Measurements from ENCODE around the gene FARP2. TPM values are rescaled to one million over a fixed set of nuclear protein-coding genes. Genes with fewer than 3 reads are reported as not detected.
A peak's percentile ranks its signal among the peaks of the same experiment; 100 is the strongest.
"Not testable (repeated sequence)": the region's sequence is repeated elsewhere in the genome, so short reads cannot be mapped to it uniquely, and the experiment has no call there.

Gene FARP2
- total RNA-seq, 2 donors from 2014 or later, result 24.0 to 32.8 TPM

DNA sequence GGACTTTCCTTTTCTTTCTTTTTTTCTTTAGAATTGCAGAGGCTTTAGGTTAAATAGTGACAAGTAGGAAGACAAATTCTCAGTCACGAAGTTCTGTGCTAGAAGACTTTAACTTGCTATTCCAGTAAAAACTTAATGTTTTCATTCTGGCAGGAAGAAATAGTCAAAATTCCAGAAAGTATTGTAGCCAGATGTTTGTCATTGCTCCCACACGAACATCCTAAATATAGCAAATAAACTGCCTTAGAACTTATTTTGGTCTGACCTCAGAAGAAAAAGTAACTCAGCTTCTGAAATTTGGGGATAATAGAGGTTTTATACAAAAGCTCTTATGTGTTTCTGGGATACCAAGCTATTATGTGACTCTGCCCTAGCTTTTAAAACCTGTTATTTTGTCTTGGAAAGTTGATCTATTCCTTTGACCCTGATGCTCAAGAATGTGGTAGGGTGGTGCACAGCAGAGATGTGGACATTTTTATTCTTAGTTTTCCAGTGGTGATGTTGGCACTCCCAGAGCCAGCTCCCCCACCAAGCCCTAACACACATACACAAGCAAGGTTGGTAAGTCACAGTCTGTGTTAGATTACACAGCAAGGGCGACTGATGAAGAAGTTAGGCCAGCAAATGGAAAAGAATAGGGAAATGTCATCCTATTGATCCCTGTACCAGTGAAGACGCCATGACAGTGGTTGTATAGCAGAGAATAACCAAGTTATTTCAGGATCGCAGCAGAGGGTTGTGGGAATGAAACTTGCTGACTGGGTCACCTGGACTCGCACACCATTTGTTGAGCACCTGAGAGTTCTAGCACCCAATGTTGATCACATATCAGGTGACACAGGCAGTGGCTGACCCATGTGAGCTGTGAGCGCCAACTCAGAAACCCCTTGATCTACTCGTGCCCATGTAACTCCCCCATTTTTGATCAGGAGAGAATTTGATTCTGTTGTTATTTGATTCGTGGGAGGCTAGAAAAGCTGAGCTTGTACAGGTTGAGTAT is 23.7 kb downstream of the FARP2 start:
- no peak overlapping the region for H3K27ac Mint-ChIP-seq
- ATAC-seq (no peak), DNase-seq (ENCODE audit: low spot score in 2 of 2) (no peak)
- H3K9me3 Mint-ChIP-seq, result no peaks in the 10 kb centered on the region
- peaks cover 7 to 12% of the 10 kb centered on the region in 2 donors for H3K36me3 Mint-ChIP-seq

DNA sequence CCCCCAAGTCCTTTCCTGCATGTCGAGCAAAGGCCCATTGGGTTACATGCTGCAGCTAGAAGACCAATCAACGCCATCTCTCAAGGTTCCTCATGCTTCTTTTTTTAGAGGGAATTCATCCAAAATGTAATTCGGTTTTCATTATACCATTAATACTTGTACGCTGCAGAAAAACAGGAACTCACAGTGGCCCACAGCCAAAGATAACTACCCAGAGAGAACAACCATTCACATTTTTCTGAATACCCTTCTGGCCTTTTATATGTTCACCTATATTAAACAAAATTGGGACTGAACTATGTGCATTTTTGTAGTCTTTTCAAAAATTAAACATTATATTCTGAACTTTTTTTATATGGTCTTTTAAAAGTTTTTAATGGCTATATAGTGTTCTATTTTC is 25.8 kb downstream of the FARP2 start:
- no peak for DNase-seq (ENCODE audit: low spot score in 2 of 2)
- Mint-ChIP-seq H3K36me3 (peaks cover 7 to 11% of the 10 kb centered on the region in 2 donors), H3K27ac (no peak overlapping the region), H3K9me3 (no peaks in the 10 kb centered on the region)
- ATAC-seq, result no peak

DNA sequence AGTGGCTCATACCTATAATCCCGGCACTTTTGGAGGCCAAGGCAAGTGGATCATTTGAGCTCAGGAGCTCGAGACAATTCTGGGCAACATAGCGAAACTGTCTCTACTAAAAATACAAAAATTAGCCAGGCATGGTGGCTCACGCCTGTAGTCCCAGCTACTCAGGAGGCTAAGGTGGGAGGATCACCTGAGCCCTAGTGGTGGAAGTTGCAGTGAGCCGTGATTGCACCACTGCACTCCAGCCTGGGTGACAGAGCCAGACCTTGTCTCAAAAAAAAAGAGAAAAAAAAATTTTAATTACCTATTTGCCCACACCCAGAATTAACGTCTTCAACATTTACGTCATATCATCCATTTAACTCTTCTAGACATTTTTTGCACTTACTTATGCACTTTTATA is 29.4 kb downstream of the FARP2 start:
- not testable (repeated sequence) for H3K9me3 Mint-ChIP-seq; ATAC-seq; H3K27ac Mint-ChIP-seq; DNase-seq (ENCODE audit: low spot score in 2 of 2)
- H3K36me3 Mint-ChIP-seq, result peaks cover 7 to 13% of the 10 kb centered on the region in 2 donors

DNA sequence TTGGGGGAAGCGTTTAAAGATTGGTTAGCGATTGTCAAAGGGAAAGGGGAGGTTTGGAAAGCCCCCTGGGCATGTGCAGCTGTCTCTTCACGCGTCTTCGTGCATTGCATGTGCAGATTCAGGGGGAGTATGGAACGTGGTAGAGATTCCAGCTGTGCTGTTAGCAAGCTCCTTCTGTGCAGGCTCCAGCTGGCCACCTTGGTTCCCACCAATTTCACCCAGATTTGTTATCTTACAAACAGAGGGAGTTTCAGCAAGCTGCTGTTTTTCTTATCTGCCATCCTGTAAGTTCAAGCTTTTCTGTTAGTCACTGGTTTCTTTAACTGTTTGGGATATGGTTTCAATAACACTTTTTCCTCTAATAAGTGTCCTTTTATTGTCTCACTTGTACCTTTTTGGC is 30.4 kb downstream of the FARP2 start:
- Mint-ChIP-seq H3K9me3 (no peaks in the 10 kb centered on the region), H3K36me3 (peaks cover 7 to 13% of the 10 kb centered on the region in 2 donors), H3K27ac (no peak overlapping the region)
- ATAC-seq, result no peak
- no peak for DNase-seq (ENCODE audit: low spot score in 2 of 2)

DNA sequence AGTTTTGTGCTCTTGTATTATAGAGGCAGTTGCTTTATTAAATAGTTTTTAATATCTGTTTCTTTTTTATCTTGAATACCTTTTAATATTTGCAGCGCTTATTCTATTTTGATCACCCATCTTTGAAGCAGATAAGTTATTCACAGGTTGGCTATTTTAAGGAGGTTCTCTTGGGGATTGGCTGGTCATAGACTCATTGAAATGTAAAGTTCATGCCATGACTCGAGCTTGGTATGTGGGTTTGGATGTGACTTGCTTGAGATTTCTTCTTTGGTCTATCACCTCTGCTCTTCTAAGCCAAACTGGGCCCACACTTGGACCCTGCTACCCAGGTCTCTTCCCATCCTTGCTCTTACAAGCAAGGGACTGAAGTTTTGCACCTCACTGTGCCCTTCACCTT is 33.6 kb downstream of the FARP2 start:
- ATAC-seq, result no peak
- DNase-seq (ENCODE audit: low spot score in 2 of 2), result no peak
- Mint-ChIP-seq H3K9me3 (no peaks in the 10 kb centered on the region), H3K36me3 (peaks cover 0 to 6% of the 10 kb centered on the region in 2 donors), H3K27ac (no peak overlapping the region)

DNA sequence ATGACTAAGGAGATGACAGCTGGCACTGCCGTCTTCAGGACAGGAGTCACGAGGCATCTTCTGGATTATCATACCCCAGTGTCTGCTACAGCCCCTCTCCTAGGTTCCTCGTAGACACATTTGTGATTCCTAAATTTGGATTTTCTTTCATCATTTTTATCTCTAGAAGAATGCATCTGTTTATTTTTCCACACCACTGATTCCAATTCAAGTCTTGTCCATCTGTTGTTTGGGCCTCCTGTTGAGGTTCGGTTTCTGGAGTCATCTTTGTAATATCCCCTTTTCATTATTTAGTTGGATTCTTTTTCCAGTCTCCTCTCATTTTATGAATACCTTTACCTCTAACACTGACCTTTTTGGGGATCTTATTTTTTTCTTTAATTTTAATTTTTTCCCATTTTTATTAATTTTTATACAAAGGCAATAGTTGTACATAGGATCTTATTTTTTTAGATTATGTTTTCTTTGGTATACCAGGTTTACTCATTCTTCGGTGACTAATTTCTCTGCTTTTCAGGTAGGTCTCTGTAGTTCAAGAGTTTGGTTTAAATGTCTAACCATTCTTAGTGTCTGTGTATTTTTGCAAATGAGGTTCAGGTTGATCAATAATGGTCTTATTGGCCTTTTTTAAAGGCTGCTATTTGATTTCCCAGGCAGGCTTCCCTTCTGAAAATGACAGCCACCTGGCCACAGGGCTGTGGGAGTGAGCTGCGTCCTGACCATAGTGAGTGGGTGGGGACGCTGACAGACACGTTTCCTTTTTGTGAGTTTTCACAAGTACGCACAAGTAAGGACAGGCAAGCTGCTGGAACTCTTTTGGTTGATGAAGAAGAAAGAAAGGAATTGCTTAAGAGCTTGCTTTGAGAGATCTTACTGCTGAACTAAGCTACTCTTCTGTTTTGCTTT is 34.5 kb downstream of the FARP2 start:
- DNase-seq (ENCODE audit: low spot score in 2 of 2) (no peak), ATAC-seq (peak in 1 of 2 donors; percentile 38)
- Mint-ChIP-seq H3K27ac (no peak overlapping the region), H3K36me3 (peaks cover 0 to 9% of the 10 kb centered on the region in 2 donors), H3K9me3 (no peaks in the 10 kb centered on the region)

DNA sequence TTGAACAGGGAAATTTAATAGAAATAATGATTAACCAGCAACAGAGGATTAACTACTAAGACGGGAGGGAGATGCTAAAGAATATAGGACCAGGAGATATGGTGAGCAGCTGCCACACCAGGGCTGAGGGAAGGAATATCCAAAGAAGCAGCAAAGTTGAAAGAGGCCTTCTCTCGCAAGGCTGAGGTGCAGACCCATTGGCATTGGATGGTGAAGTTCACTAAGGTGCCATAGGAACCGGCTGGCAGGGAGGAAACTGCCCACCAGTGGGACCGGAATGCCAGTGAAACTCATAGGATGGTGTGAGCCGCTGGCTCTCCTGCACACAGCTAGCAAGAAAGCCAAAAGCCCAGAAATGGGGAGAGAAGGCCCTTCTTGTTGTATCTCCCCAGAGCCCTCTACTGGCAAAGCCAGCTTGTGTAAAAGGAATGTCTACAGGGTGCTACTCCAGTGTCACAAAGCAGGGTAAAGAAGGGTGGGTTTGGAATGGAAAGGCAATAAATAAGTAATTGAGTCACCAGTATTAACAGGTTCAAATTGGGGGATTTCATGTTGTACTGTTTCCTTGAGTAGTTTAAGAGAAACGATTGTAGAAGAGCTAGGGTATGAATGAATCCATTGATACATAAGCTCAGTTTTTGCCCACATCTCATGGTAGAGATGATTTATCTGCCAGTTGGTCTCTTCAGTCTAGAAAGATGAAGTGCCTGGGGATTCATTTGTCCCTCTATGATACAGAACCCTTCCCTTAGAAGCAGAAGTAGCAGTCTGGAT is 36.0 kb downstream of the FARP2 start:
- no peak overlapping the region for H3K27ac Mint-ChIP-seq
- DNase-seq (ENCODE audit: low spot score in 2 of 2) (no peak), ATAC-seq (no peak)

DNA sequence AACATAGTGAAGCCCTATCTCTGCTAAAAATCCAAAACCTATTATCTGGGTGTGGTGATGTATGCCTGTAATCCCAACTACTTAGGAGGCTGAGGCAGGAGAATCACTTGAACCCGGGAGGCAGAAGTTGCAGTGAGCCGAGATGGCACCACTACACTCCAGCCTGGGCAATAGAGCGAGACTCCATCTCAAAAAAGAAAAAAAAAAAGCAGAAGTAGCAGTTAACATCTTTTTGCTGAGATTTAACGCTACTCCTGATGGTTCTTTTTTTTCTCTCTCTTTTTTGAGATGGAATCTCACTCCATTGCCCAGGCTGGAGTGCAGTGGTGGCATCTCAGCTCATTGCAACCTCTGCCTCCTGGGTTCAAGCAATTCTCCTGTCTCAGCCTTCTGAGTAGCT is 36.7 kb downstream of the FARP2 start:
- not testable (repeated sequence) for DNase-seq (ENCODE audit: low spot score in 2 of 2); H3K27ac Mint-ChIP-seq; H3K36me3 Mint-ChIP-seq; ATAC-seq; H3K9me3 Mint-ChIP-seq

More for the DNA sequence above, 36.0 kb downstream of the FARP2 start:
- Mint-ChIP-seq H3K9me3 (no peaks in the 10 kb centered on the region), H3K36me3 (peaks cover 0 to 8% of the 10 kb centered on the region in 2 donors)

DNA sequence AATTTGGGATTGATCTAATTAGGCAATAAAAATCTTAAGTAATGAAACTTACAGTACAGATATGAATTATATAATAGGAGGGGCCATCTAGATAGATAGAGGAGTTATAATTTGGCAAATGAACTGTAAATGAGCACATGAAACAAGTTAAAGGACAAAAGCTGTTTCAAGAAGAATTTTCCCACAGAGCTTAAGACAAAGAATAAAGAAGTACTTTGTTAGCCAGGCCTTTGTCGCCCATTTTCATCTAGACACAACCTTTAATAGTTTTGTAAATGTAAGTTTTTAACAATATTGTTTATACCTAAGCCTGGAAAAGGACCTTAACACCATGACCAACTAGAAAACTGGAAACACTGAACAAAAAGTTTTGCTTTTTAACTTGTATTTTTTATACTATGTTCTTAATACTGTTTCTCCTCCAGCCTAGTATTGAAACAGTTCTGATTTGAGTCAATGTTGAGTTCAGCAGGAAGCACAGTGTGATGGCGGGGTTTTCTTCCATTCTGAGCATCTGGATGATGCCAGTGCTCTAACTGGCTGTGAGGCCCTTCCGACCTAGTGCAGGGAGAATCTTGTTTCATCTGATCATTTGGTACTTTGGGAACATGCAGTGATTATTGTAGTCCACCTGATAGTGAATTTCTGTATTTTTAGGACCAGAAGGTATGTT is 37.6 kb downstream of the FARP2 start:
- Mint-ChIP-seq H3K9me3 (no peaks in the 10 kb centered on the region), H3K27ac (no peak overlapping the region), H3K36me3 (peaks cover 0 to 6% of the 10 kb centered on the region in 2 donors)
- ATAC-seq (peak in 1 of 2 donors; percentile 47), DNase-seq (ENCODE audit: low spot score in 2 of 2) (no peak)

DNA sequence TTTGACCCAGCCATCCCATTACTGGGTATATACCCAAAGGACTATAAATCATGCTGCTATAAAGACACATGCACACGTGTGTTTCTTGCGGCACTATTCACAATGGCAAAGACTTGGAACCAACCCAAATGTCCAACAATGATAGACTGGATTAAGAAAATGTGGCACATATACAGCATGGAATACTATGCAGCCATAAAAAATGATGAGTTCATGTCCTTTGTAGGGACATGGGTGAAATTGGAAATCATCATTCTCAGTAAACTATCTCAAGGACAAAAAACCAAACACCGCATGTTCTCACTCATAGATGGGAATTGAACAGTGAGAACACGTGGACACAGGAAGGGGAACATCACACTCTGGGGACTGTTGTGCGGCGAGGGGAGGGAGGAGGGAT is 40.7 kb downstream of the FARP2 start:
- DNase-seq (ENCODE audit: low spot score in 2 of 2); ATAC-seq; H3K27ac Mint-ChIP-seq; H3K9me3 Mint-ChIP-seq; H3K36me3 Mint-ChIP-seq: not testable (repeated sequence)

DNA sequence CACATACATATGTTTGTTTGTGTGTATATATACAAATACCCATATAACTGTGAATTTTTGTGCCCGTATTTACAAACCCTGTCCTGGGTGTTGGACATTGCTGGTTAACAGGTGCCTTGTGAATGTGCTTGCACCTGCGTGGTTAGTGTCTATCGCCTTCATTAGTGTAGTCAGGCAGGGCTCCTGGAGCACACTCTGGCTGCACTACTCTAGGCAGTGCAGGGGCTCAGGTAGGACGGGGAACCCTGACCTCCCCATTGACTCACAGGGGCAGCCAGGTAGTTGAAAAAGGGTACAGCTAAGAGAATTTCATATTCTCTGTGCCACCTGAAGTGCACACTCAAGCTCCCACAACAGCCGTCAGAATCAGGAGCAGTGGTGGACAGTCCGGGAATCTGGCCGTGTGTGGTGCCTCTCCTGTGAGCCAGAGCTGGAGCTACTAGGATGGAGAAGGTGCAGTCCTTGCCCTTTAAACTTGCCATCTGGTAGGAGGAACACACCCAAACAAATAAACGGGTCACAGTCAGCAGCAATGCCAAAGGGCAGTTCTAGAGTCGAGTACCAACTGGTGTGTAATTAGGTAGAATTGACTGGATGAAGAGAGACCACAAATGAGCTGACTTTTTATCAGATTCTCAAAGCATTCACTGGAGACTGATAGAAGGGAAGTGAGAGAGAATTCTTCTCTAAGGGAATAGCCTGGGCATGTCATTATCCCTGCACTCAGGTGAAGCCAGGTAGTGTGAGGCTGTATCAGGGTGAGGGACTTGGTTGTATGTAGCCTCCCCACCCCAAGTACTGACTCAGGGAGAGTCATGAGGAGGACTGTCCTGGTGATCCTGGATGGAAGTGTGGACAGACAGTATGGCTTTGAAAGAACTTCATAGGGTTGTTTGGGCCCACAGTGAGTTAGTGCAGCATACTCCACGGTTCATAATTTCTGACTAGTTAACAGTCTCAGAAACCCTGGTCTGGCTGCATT is 44.1 kb downstream of the FARP2 start:
- Mint-ChIP-seq H3K9me3 (no peaks in the 10 kb centered on the region), H3K36me3 (peaks cover 0 to 6% of the 10 kb centered on the region in 2 donors), H3K27ac (peak overlapping the region in 1 of 2 donors; percentile 40)
- ATAC-seq (no peak), DNase-seq (ENCODE audit: low spot score in 2 of 2) (no peak)

DNA sequence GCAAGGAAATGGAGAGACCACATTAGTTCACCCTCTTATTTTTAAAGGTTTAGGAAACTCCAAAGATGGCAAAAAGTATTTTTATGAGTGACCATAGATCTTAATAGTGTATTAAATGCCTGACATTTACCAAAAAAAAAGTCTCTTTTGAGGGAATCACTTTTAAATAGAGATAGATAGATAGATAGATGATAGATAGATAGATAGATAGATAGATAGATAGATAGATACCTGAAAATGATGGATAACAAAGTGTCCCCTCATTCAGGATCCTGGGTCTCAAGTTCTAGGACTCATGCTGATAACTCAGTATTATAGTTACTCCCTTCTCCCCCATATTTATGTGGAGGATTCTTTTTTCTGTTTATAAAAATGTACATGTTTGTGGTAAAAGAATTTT is 52.8 kb downstream of the FARP2 start:
- ATAC-seq (no peak), DNase-seq (ENCODE audit: low spot score in 2 of 2) (no peak)
- peaks cover 8 to 14% of the 10 kb centered on the region in 2 donors for H3K36me3 Mint-ChIP-seq
- no peak overlapping the region for H3K27ac Mint-ChIP-seq
- no peaks in the 10 kb centered on the region for H3K9me3 Mint-ChIP-seq

DNA sequence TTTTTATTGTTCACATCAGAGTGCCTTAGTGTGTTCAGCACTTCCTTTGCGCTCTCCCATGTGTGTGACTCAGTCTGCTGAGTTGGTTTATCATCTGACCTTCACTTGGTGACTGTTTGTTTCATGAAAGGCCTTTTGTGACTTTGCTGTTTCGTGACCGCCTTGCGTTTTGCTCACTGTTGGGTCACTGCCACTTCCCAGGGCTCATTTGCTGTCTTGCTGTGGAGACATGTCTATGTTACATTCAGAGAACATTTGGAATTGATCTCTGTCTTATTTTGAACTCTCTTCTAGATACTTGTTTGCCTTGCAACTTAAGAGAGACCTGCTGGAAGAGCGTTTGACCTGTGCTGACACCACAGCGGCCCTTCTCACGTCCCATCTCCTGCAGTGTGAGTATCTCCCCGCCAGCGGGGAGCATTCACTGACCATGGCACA is 54.7 kb downstream of the FARP2 start:
- ATAC-seq (no peak), DNase-seq (ENCODE audit: low spot score in 2 of 2) (no peak)
- peaks cover 8 to 26% of the 10 kb centered on the region in 2 donors for H3K36me3 Mint-ChIP-seq
- no peaks in the 10 kb centered on the region for H3K9me3 Mint-ChIP-seq
- no peak overlapping the region for H3K27ac Mint-ChIP-seq

DNA sequence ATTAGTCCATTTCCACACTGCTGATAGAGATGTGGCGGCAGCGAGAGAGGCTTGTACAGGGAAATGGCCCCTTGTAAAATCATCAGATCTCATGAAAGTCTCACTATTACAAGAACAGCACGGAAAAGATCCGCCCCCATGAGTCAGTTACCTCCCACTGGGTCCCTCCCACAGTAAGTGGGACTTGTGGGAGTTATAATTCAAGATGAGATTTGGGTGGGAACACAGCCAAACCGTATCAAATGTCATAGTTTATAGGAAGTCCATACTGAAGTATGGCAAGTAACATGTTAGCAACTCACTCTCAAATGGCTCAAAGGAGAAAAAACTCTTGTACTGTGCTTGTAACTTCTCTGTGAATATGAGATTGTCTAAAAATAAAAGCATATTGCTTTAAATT is 56.1 kb downstream of the FARP2 start:
- peaks cover 12 to 34% of the 10 kb centered on the region in 2 donors for H3K36me3 Mint-ChIP-seq
- DNase-seq (ENCODE audit: low spot score in 2 of 2), result no peak
- no peak overlapping the region for H3K27ac Mint-ChIP-seq
- ATAC-seq, result no peak
- H3K9me3 Mint-ChIP-seq, result no peaks in the 10 kb centered on the region

DNA sequence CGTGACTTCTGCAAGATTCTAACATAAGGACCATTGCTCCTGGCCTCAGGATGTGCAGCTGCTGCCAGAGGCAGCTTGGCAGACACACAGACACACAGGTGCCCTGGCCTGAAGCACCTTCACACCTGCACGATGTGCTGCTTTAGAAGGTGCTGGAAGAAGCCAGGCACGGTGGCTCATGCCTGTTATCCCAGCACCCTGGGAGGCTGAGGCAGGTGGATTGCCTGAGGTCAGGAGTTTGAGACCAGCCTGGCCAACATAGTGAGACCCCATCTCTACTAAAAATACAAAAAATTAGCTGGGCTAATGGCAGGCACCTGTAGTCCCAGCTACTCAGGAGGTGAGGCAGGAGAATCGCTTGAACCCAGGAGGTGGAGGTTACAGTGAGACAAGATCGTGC is 57.4 kb downstream of the FARP2 start:
- H3K36me3 Mint-ChIP-seq, result peaks cover 12 to 34% of the 10 kb centered on the region in 2 donors
- not testable (repeated sequence) for H3K9me3 Mint-ChIP-seq; DNase-seq (ENCODE audit: low spot score in 2 of 2); ATAC-seq; H3K27ac Mint-ChIP-seq

All from activated naive CD4-positive, alpha-beta T cell treated with anti-CD3 and anti-CD28 coated beads, Interleukin-2, amount 50 U/mL, for 72 hours (primary cell).